GM23338 (cell line): ENCODE results near the gene KLHL33. TPM values are rescaled to one million over a fixed set of nuclear protein-coding genes. Genes with fewer than 3 reads are reported as not detected.

Experiments used
- ATAC-seq: fragments of 200-7000 bp; cut with Tn5 transposase; 3 replicates; pipeline ENCODE4 v1.9.1; 2020
- DNase-seq: peaks from one replicate; pipeline ENCODE4 v3.0.0-alpha.2; 2015; ENCODE audit warnings: low spot score
- H2AFZ ChIP-seq: fragments of 200-600 bp; sonication (generic); 2 replicates; pipeline ENCODE4 v1.8.0; 2016; ENCODE audit warnings: antibody characterized with exemption, mild to moderate bottlenecking, moderate library complexity
- H3F3A ChIP-seq: fragments of 200-600 bp; sonication (generic); replicated peaks from 2 replicates; pipeline ENCODE4 v1.8.0; 2017; ENCODE audit warnings: antibody characterized with exemption, mixed run types, low read depth
- H3K27ac ChIP-seq: fragments of 200-600 bp; sonication (generic); 2 replicates; pipeline ENCODE4 v1.6.1; 2016; ENCODE audit warnings: low read depth
- H3K27me3 ChIP-seq: fragments of 200-600 bp; sonication (generic); 2 replicates; pipeline ENCODE4 v1.8.0; 2016; ENCODE audit warnings: mild to moderate bottlenecking, mixed run types, moderate library complexity; ENCODE audit not compliant: insufficient read depth
- H3K36me3 ChIP-seq: fragments of 200-600 bp; sonication (generic); 2 replicates; pipeline ENCODE4 v1.8.0; 2016; ENCODE audit warnings: mild to moderate bottlenecking; ENCODE audit not compliant: insufficient read depth
- H3K4me1 ChIP-seq: fragments of 200-600 bp; sonication (generic); 2 replicates; pipeline ENCODE4 v1.8.0; 2016; ENCODE audit warnings: mild to moderate bottlenecking, moderate library complexity; ENCODE audit not compliant: insufficient read depth
- H3K4me2 ChIP-seq: fragments of 200-600 bp; sonication (generic); 2 replicates; pipeline ENCODE4 v1.7.1; 2017; ENCODE audit warnings: mixed run types
- H3K4me3 ChIP-seq: fragments of 200-600 bp; sonication (generic); 2 replicates; pipeline ENCODE4 v1.6.1; 2016; ENCODE audit warnings: mixed run types
- H3K79me2 ChIP-seq: fragments of 200-600 bp; sonication (generic); replicated peaks from 2 replicates; pipeline ENCODE4 v1.8.0; 2017; ENCODE audit warnings: mild to moderate bottlenecking; ENCODE audit not compliant: insufficient read depth
- H3K9me2 ChIP-seq: fragments of 200-600 bp; sonication (generic); 2 replicates; pipeline ENCODE4 v1.8.0; 2017; ENCODE audit not compliant: insufficient read depth
- H4K20me1 ChIP-seq: fragments of 200-600 bp; sonication (generic); replicated peaks from 2 replicates; pipeline ENCODE4 v1.8.0; 2017; ENCODE audit warnings: mild to moderate bottlenecking; ENCODE audit not compliant: insufficient read depth
- H3K27ac Mint-ChIP-seq: 2 replicates; pipeline ENCODE4 v1.8.0; 2020; ENCODE audit warnings: inconsistent platforms, mild to moderate bottlenecking, moderate library complexity, mixed read lengths
- H3K27me3 Mint-ChIP-seq: 3 replicates; pipeline ENCODE4 v1.8.0; 2022; ENCODE audit warnings: low read depth, mild to moderate bottlenecking, moderate library complexity, mixed read lengths, inconsistent platforms; ENCODE audit not compliant: insufficient read depth, poor library complexity
- H3K36me3 Mint-ChIP-seq: 3 replicates; pipeline ENCODE4 v1.8.0; 2021; ENCODE audit warnings: low read depth, mild to moderate bottlenecking, inconsistent platforms, moderate library complexity, mixed read lengths
- H3K4me1 Mint-ChIP-seq: 3 replicates; pipeline ENCODE4 v1.8.0; 2020; ENCODE audit warnings: mild to moderate bottlenecking, inconsistent platforms, mixed read lengths
- H3K4me3 Mint-ChIP-seq: 3 replicates; pipeline ENCODE4 v1.8.0; 2021; ENCODE audit warnings: moderate library complexity, mild to moderate bottlenecking, inconsistent platforms, mixed read lengths
- H3K9me3 Mint-ChIP-seq: 3 replicates; pipeline ENCODE4 v1.8.0; 2020; ENCODE audit warnings: moderate library complexity, mild to moderate bottlenecking, inconsistent platforms, mixed read lengths
- CREB1 ChIP-seq: fragments of 250-450 bp; sonication (Bioruptor Pico); IDR thresholded peaks from 2 replicates; pipeline ENCODE4 v1.5.0; 2020; ENCODE audit warnings: low read depth, mild to moderate bottlenecking, moderate library complexity
- EZH2 ChIP-seq: fragments of 200-600 bp; sonication (generic); IDR thresholded peaks from one replicate; pipeline ENCODE4 v1.8.0; 2017; ENCODE audit warnings: antibody characterized with exemption, mild to moderate bottlenecking, low read depth; ENCODE audit not compliant: unreplicated experiment
- EZH2phosphoT487 ChIP-seq: fragments of 200-600 bp; sonication (generic); IDR thresholded peaks from one replicate; pipeline ENCODE4 v1.8.1; 2018; ENCODE audit warnings: antibody characterized with exemption; ENCODE audit not compliant: unreplicated experiment
- JUNB ChIP-seq: IDR thresholded peaks from one replicate; pipeline ENCODE4 v1.6.1; 2016; ENCODE audit warnings: antibody characterized with exemption; ENCODE audit not compliant: unreplicated experiment
- NANOG ChIP-seq: IDR thresholded peaks from 2 replicates; pipeline ENCODE4 v1.6.1; 2016; ENCODE audit warnings: antibody characterized with exemption, borderline replicate concordance
- POLR2AphosphoS5 ChIP-seq: IDR thresholded peaks from 2 replicates; pipeline ENCODE4 v1.6.1; 2016; ENCODE audit warnings: antibody characterized with exemption, low read depth
- REST ChIP-seq: IDR thresholded peaks from one replicate; pipeline ENCODE4 v1.6.1; 2018; ENCODE audit warnings: antibody characterized with exemption; ENCODE audit not compliant: unreplicated experiment
- STAT1 ChIP-seq: IDR thresholded peaks from one replicate; pipeline ENCODE4 v1.6.1; 2016; ENCODE audit warnings: antibody characterized with exemption; ENCODE audit not compliant: unreplicated experiment
- ZNF331 ChIP-seq: fragments of 250-450 bp; sonication (Bioruptor Pico); IDR thresholded peaks from 2 replicates; pipeline ENCODE4 v1.5.0; 2020; ENCODE audit warnings: low read depth, mild to moderate bottlenecking, moderate library complexity
- ZNF462 ChIP-seq: fragments of 250-450 bp; sonication (Bioruptor Pico); IDR thresholded peaks from 2 replicates; pipeline ENCODE4 v1.5.0; 2020; ENCODE audit warnings: mild to moderate bottlenecking, moderate library complexity
- polyA plus RNA-seq: library from polyadenylated mRNA; unstranded; fragments of >200 nt; fragmentation: Nextera tagmentation; extraction: Ambion mirVana; gene quantifications from 2 replicates; pipeline ENCODE4 v1.2.1, GENCODE V29; 2016
- total RNA-seq: library from RNA; depleted of rRNA; stranded (reverse); fragments of >200 nt; shearing (Covaris generic); gene quantifications from 2 replicates; pipeline ENCODE4 v1.2.3, GENCODE V29; 2014
- TF ChIP-seq, protein P1 (sequence below): IDR thresholded peaks from 2 replicates; pipeline ENCODE4 v1.6.1; 2016; ENCODE audit warnings: antibody characterized with exemption
- TF ChIP-seq, protein P2 (sequence below), 2 experiments: fragments of 200-600 bp in 1 of 2; sonication (generic) in 1 of 2; conservative IDR thresholded peaks; 2 replicates each; pipeline versions ENCODE4 v1.5.1 to v1.6.1; 2016 to 2017; ENCODE audit warnings: antibody characterized with exemption in 2 of 2, low read depth in 2 of 2, mild to moderate bottlenecking in 2 of 2, moderate library complexity in 1 of 2

Gene KLHL33
- total and polyA plus RNA-seq, 2 experiments from 2014 or later, result 0.15 to 0.35 TPM

DNA sequence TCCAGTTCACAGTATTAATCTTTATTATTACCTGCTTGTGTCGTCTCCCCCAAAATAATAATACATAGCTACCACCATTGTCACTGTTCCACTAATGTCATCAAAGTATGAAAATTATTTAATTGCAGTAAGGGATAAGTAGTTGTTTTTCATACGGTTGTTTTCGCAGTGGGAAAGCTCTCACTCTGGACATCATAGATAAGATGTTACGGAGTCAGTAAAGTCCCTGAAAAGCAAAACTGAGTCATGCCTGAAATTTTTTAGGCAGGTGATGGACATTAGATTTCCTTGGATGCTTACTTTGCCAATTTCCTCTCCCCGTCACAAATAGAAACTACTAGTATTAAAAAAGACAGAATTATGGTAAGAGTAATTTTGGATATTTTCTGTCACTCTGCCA is 46.4 kb upstream of the KLHL33 start (continued):
- TF ChIP-seq REST, result no peak
- TF ChIP-seq CREB1, result no peak

- ATAC-seq (no peak), DNase-seq (no peak)
- Histone ChIP-seq H3K9me2 (no peaks in the 10 kb centered on the region), H3K27ac (no peak overlapping the region), H3K36me3 (peaks cover 38% of the 10 kb centered on the region), H2AFZ (no peak overlapping the region), H3K79me2 (no peaks in the 10 kb centered on the region), H4K20me1 (no peaks in the 10 kb centered on the region; the same call in 1 of the 2 replicates), H3K4me1 (peaks cover 13% of the 10 kb centered on the region), H3K4me3 (no peak overlapping the region), H3K27me3 (no peaks in the 10 kb centered on the region), H3F3A (peaks cover 9% of the 10 kb centered on the region; the same call in 1 of the 2 replicates), H3K4me2 (no peak overlapping the region)
- no peak overlapping the region for H3K27ac Mint-ChIP-seq
- peaks cover 45% of the 10 kb centered on the region for H3K36me3 Mint-ChIP-seq
- no peak overlapping the region for H3K4me3 Mint-ChIP-seq
- H3K9me3 Mint-ChIP-seq, result no peaks in the 10 kb centered on the region
- H3K27me3 Mint-ChIP-seq, result no peaks in the 10 kb centered on the region
- H3K4me1 Mint-ChIP-seq, result peaks cover 10% of the 10 kb centered on the region
- TF ChIP-seq ZNF331 (CRISPR knock-in tag) (no peak), JUNB (no peak), POLR2AphosphoS5 (no peak), STAT1 (no peak), CREB1 (no peak), EZH2 (no peak), EZH2phosphoT487 (no peak), NANOG (no peak), ZNF462 (no peak)
- TF ChIP-seq, protein P1, sequence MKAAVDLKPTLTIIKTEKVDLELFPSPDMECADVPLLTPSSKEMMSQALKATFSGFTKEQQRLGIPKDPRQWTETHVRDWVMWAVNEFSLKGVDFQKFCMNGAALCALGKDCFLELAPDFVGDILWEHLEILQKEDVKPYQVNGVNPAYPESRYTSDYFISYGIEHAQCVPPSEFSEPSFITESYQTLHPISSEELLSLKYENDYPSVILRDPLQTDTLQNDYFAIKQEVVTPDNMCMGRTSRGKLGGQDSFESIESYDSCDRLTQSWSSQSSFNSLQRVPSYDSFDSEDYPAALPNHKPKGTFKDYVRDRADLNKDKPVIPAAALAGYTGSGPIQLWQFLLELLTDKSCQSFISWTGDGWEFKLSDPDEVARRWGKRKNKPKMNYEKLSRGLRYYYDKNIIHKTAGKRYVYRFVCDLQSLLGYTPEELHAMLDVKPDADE, result no peak
- TF ChIP-seq, protein P2, sequence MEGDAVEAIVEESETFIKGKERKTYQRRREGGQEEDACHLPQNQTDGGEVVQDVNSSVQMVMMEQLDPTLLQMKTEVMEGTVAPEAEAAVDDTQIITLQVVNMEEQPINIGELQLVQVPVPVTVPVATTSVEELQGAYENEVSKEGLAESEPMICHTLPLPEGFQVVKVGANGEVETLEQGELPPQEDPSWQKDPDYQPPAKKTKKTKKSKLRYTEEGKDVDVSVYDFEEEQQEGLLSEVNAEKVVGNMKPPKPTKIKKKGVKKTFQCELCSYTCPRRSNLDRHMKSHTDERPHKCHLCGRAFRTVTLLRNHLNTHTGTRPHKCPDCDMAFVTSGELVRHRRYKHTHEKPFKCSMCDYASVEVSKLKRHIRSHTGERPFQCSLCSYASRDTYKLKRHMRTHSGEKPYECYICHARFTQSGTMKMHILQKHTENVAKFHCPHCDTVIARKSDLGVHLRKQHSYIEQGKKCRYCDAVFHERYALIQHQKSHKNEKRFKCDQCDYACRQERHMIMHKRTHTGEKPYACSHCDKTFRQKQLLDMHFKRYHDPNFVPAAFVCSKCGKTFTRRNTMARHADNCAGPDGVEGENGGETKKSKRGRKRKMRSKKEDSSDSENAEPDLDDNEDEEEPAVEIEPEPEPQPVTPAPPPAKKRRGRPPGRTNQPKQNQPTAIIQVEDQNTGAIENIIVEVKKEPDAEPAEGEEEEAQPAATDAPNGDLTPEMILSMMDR (conservative IDR thresholded peaks at IDR 0.05; ENCODE audit: low read depth in 2 of 2), result no peak
These were observed 42.9 kb upstream of the KLHL33 start for GRCh38 chr14:20478894-20479293.
